IMR-90 (cell line): ENCODE measurements around the gene NF1. TPM values are rescaled to one million over a fixed set of nuclear protein-coding genes. Genes with fewer than 3 reads are reported as not detected.

Experiments used
- ATAC-seq: fragments of 200-7000 bp; cut with Tn5 transposase; 2 replicates; pipeline ENCODE4 v1.9.1; 2020; ENCODE audit warnings: low read depth, mild to moderate bottlenecking, moderate library complexity
- Bru-seq: library from RNA; stranded (reverse); fragments of 400-500 nt; gene quantifications from one replicate; lab custom pipeline; 2021; lab: Mats Ljungman, UMichigan
- BruChase-seq, 2 experiments: library from RNA; stranded (reverse); fragments of 400-500 nt; gene quantifications; one replicate each; lab custom pipeline; 2021; lab: Mats Ljungman, UMichigan
- BruUV-seq: library from RNA; stranded (reverse); fragments of 400-500 nt; replicated peaks from 2 replicates; lab custom pipeline; 2021; lab: Mats Ljungman, UMichigan
- CTCF ChIA-PET: fragments of 300-600 bp; formaldehyde crosslinking; extraction: SDS; loops from one replicate; lab custom pipeline; 2021; ENCODE audit warnings: antibody characterized with exemption; lab: Yijun Ruan, JAX
- POLR2A ChIA-PET: fragments of 300-600 bp; sonication (Branson Sonifier 250); formaldehyde crosslinking; loops from one replicate; lab custom pipeline; 2022; ENCODE audit warnings: antibody characterized with exemption; ENCODE audit not compliant: unreplicated experiment; lab: Charles Lee
- DNase-seq: peaks from one replicate; pipeline ENCODE4 v3.0.0; 2013
- H2AFZ ChIP-seq: replicated peaks from 2 replicates; pipeline ENCODE3; 2013; ENCODE audit warnings: low read length, mild to moderate bottlenecking; ENCODE audit not compliant: poor library complexity
- H2AK5ac ChIP-seq: 2 replicates; pipeline ENCODE4 v1.6.1; 2013; ENCODE audit warnings: low read depth, low read length, inconsistent platforms
- H2AK9ac ChIP-seq: replicated peaks from 2 replicates; pipeline ENCODE3; 2013; ENCODE audit warnings: mild to moderate bottlenecking, low read depth, low read length, moderate library complexity; ENCODE audit not compliant: poor library complexity
- H2BK120ac ChIP-seq: 2 replicates; pipeline ENCODE4 v1.6.1; 2013; ENCODE audit warnings: low read depth, low read length, inconsistent platforms
- H2BK15ac ChIP-seq: 3 replicates; pipeline ENCODE4 v1.6.1; 2013; ENCODE audit warnings: low read depth, low read length, inconsistent platforms
- H2BK20ac ChIP-seq: 2 replicates; pipeline ENCODE4 v1.6.1; 2013; ENCODE audit warnings: low read depth, mild to moderate bottlenecking, inconsistent platforms, low read length, moderate library complexity
- H2BK5ac ChIP-seq: 2 replicates; pipeline ENCODE4 v1.6.1; 2013; ENCODE audit warnings: mild to moderate bottlenecking, low read depth, low read length, inconsistent platforms; ENCODE audit not compliant: poor library complexity, severe bottlenecking
- H3K14ac ChIP-seq: replicated peaks from 2 replicates; pipeline ENCODE4 v1.6.1; 2013; ENCODE audit warnings: low read depth, low read length, inconsistent platforms
- H3K18ac ChIP-seq: 2 replicates; pipeline ENCODE4 v1.6.1; 2013; ENCODE audit warnings: low read depth, low read length, control low read depth
- H3K23ac ChIP-seq: 2 replicates; pipeline ENCODE4 v1.6.1; 2013; ENCODE audit warnings: low read depth, low read length, inconsistent platforms
- H3K27ac ChIP-seq: 2 replicates; pipeline ENCODE4 v1.5.1; 2013; ENCODE audit warnings: mild to moderate bottlenecking, control low read depth, low read length; ENCODE audit not compliant: insufficient read depth
- H3K27me3 ChIP-seq: 2 replicates; pipeline ENCODE4 v1.6.1; 2013; ENCODE audit warnings: low read length; ENCODE audit not compliant: control insufficient read depth, insufficient read depth
- H3K36me3 ChIP-seq: 2 replicates; pipeline ENCODE4 v1.6.1; 2013; ENCODE audit warnings: low read length, mixed read lengths; ENCODE audit not compliant: control insufficient read depth, insufficient read depth
- H3K4ac ChIP-seq: 2 replicates; pipeline ENCODE4 v1.6.1; 2013; ENCODE audit warnings: low read depth, low read length, inconsistent platforms
- H3K4me1 ChIP-seq: 2 replicates; pipeline ENCODE4 v1.6.1; 2013; ENCODE audit warnings: low read length, mixed read lengths; ENCODE audit not compliant: control insufficient read depth, insufficient read depth
- H3K4me2 ChIP-seq: 2 replicates; pipeline ENCODE4 v1.6.1; 2013; ENCODE audit warnings: low read depth, mild to moderate bottlenecking, control low read depth, low read length, moderate library complexity
- H3K4me3 ChIP-seq: 2 replicates; pipeline ENCODE4 v1.5.1; 2013; ENCODE audit warnings: low read depth, mild to moderate bottlenecking, control low read depth, low read length, moderate library complexity; ENCODE audit not compliant: insufficient read depth
- H3K56ac ChIP-seq: 2 replicates; pipeline ENCODE4 v1.6.1; 2013; ENCODE audit warnings: low read length, inconsistent platforms; ENCODE audit not compliant: insufficient read depth; ENCODE audit errors: extremely low read depth
- H3K79me1 ChIP-seq, 2 experiments: 2 replicates each; pipeline ENCODE4 v1.6.1; 2013; ENCODE audit warnings: low read length in 2 of 2, inconsistent platforms in 1 of 2, low read depth in 1 of 2
- H3K9ac ChIP-seq: 2 replicates; pipeline ENCODE4 v1.6.1; 2013; ENCODE audit warnings: low read depth, low read length, control low read depth
- H3K9me1 ChIP-seq: 2 replicates; pipeline ENCODE4 v1.6.1; 2013; ENCODE audit warnings: low read length, inconsistent platforms; ENCODE audit not compliant: insufficient read depth
- H3K9me3 ChIP-seq: 2 replicates; pipeline ENCODE4 v1.6.1; 2013; ENCODE audit warnings: low read length; ENCODE audit not compliant: control insufficient read depth, insufficient read depth
- H4K20me1 ChIP-seq: 2 replicates; pipeline ENCODE4 v1.6.1; 2013; ENCODE audit warnings: low read length, inconsistent platforms; ENCODE audit not compliant: insufficient read depth
- H4K5ac ChIP-seq: 2 replicates; pipeline ENCODE4 v1.6.1; 2013; ENCODE audit warnings: mild to moderate bottlenecking, low read depth, low read length, control low read depth
- H4K8ac ChIP-seq, 2 experiments: 2 replicates each; pipeline ENCODE4 v1.6.1; 2013; ENCODE audit warnings: low read depth in 2 of 2, low read length in 2 of 2, control low read depth in 1 of 2, inconsistent platforms in 1 of 2
- H4K91ac ChIP-seq: 2 replicates; pipeline ENCODE4 v1.6.1; 2013; ENCODE audit warnings: low read depth, low read length, inconsistent platforms; ENCODE audit not compliant: insufficient read depth
- BHLHE40 ChIP-seq: fragments of 150-350 bp; IDR thresholded peaks from 2 replicates; pipeline ENCODE4 v1.6.1; 2016; ENCODE audit warnings: mild to moderate bottlenecking, low read depth, low read length
- CEBPB ChIP-seq: IDR thresholded peaks from 2 replicates; pipeline ENCODE4 v1.6.1; 2012; ENCODE audit warnings: low read depth, low read length, improper control_type of control experiment
- CHD1 ChIP-seq: IDR thresholded peaks from 2 replicates; pipeline ENCODE4 v1.6.1; 2012; ENCODE audit warnings: low read depth, low read length, improper control_type of control experiment
- FOS ChIP-seq: fragments of 150-350 bp; IDR thresholded peaks from 2 replicates; pipeline ENCODE4 v1.6.1; 2016; ENCODE audit warnings: low read depth, low read length
- MAFK ChIP-seq: IDR thresholded peaks from 2 replicates; pipeline ENCODE4 v1.6.1; 2012; ENCODE audit warnings: low read depth, low read length, improper control_type of control experiment
- MAZ ChIP-seq: IDR thresholded peaks from 2 replicates; pipeline ENCODE4 v1.6.1; 2012; ENCODE audit warnings: low read depth, mild to moderate bottlenecking, low read length, improper control_type of control experiment, moderate library complexity, borderline replicate concordance
- NFE2L2 ChIP-seq: fragments of 150-350 bp; IDR thresholded peaks from 2 replicates; pipeline ENCODE4 v1.6.1; 2016; ENCODE audit warnings: low read depth, mild to moderate bottlenecking, low read length
- POLR2A ChIP-seq: IDR thresholded peaks from 2 replicates; pipeline ENCODE4 v1.6.1; 2012; ENCODE audit warnings: mild to moderate bottlenecking, low read depth, low read length
- RAD21 ChIP-seq: IDR thresholded peaks from 2 replicates; pipeline ENCODE4 v1.6.1; 2012; ENCODE audit warnings: low read length, improper control_type of control experiment
- RCOR1 ChIP-seq: IDR thresholded peaks from 2 replicates; pipeline ENCODE4 v1.6.1; 2012; ENCODE audit warnings: mild to moderate bottlenecking, low read length, improper control_type of control experiment; ENCODE audit not compliant: insufficient replicate concordance
- RFX5 ChIP-seq: IDR thresholded peaks from 2 replicates; pipeline ENCODE4 v1.8.0; 2012; ENCODE audit warnings: low read depth, mild to moderate bottlenecking, low read length, moderate library complexity
- SMC3 ChIP-seq: fragments of 150-350 bp; IDR thresholded peaks from 2 replicates; pipeline ENCODE4 v1.6.1; 2016; ENCODE audit warnings: low read depth, mild to moderate bottlenecking, antibody characterized with exemption, low read length, moderate library complexity
- WGBS, 2 experiments: methylation state at CpG; one replicate each; pipeline versions ENCODE4 v1.1.5 to v1.1.7; 2013; ENCODE audit warnings: missing lambda C conversion rate in 2 of 2; ENCODE audit not compliant: insufficient read length in 1 of 2; ENCODE audit errors: extremely low coverage in 2 of 2; 5-methylcytosine and 5-hydroxymethylcytosine counted together
- dilution Hi-C: fragments of 300-500 bp; cut with HindIII; formaldehyde crosslinking; loops from one replicate; pipeline ENCODE4 v1.14.3; 2018; ENCODE audit warnings: low sequenced_read_pairs; ENCODE audit not compliant: unreplicated experiment
- in situ Hi-C: fragments of 300-500 bp; cut with MboI; formaldehyde crosslinking; loops from 3 replicates; pipeline ENCODE4 v1.14.3; 2019; ENCODE audit warnings: low sequenced_read_pairs, inconsistent platforms, mixed read lengths
- intact Hi-C: fragments of 100-400 bp; cut with micrococcal nuclease; formaldehyde crosslinking; loops from 2 replicates; pipeline ENCODE4 v1.10.0; 2022
- long read RNA-seq: library from polyadenylated mRNA; unstranded; transcript quantifications from one replicate; pipeline ENCODE4 v2.0.0, GENCODE V29; 2021; ENCODE audit not compliant: unreplicated experiment
- polyA plus RNA-seq, 3 experiments: library from polyadenylated mRNA; depleted of rRNA; stranded (reverse); fragments of >200 nt; gene quantifications; 2 replicates each; pipeline ENCODE4 v1.2.3, GENCODE V29; 2012; ENCODE audit warnings: low replicate concordance in 1 of 3
- total RNA-seq: library from RNA; depleted of rRNA; stranded (reverse); fragments of >200 nt; gene quantifications from 2 replicates; pipeline ENCODE4 v1.2.3, GENCODE V29; 2012; rRNA removed
- TF ChIP-seq, protein P1 (sequence below): fragments of 150-350 bp; IDR thresholded peaks from 2 replicates; pipeline ENCODE4 v1.6.1; 2017; ENCODE audit warnings: mild to moderate bottlenecking, antibody characterized with exemption, low read length, low read depth
- TF ChIP-seq, protein P2 (sequence below): fragments of 150-350 bp; IDR thresholded peaks from 2 replicates; pipeline ENCODE4 v1.6.1; 2016; ENCODE audit warnings: low read depth, mild to moderate bottlenecking, low read length, moderate library complexity, borderline replicate concordance

Gene NF1
- 48.3 and 48.6 TPM in 2 replicates for total RNA-seq
- 16.1 and 17.9 TPM in 2 replicates for polyA plus RNA-seq (2012; rRNA removed)
- polyA plus RNA-seq (2012; cell fraction: cytosol; rRNA removed) = 4.8 and 5.0 TPM in 2 replicates
- polyA plus RNA-seq (2012; cell fraction: nucleus; rRNA removed; ENCODE audit: low replicate concordance) = 10.1 and 96.9 TPM in 2 replicates
- percentile 91 among the genes with signal in this experiment for Bru-seq, nascent RNA
- BruChase-seq, experiment 1, labeled RNA remaining after a 6-hour chase = percentile 91 among the genes with signal in this experiment
- percentile 88 among the genes with signal in this experiment for BruChase-seq, experiment 2, labeled RNA remaining after a 2-hour chase
- long read RNA-seq, partial matches to known transcripts = 5 of 11 reads
- long read RNA-seq, other reads (novel, unspliced or antisense) = 6 of 11 reads

DNA sequence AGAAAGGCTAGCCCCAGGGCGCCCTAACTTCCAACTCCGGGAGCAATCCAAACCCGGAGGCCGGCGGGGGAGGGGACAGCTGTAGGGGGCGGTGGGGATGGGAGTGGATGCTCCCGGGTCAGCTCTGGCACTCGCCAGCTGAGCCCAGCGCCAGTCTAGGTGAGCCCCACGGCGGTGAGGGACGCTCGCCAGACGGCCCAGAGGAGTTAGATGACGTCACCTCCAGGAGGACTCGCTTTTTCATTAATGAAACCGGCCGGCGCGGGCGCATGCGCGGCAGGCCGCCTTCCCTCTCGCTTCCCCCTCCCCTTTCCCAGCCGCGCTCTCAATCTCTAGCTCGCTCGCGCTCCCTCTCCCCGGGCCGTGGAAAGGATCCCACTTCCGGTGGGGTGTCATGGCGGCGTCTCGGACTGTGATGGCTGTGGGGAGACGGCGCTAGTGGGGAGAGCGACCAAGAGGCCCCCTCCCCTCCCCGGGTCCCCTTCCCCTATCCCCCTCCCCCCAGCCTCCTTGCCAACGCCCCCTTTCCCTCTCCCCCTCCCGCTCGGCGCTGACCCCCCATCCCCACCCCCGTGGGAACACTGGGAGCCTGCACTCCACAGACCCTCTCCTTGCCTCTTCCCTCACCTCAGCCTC is at the start of gene NF1:
Gene NF1, plus strand, starts transcription at position 378 of the 636 bp plus-strand sequence. CDS start 333 bp downstream, outside the sequence.
- H3K18ac ChIP-seq = peak within 1 kb of the TSS; percentile 77
- H3K56ac ChIP-seq = peak within 1 kb of the TSS; percentile 55
- peak within 1 kb of the TSS; percentile 74 for H2AFZ ChIP-seq
- peak within 1 kb of the TSS; percentile 95 for H3K27ac ChIP-seq
- no peaks in the 10 kb centered on the region for H3K9me3 ChIP-seq
- peak within 1 kb of the TSS; percentile 71 for H3K4ac ChIP-seq
- no peaks in the 10 kb centered on the region; the same call in 1 of the 2 replicates for H3K4me1 ChIP-seq
- peak within 1 kb of the TSS; percentile 47 for H3K14ac ChIP-seq
- peak within 1 kb of the TSS; percentile 56 for H2BK120ac ChIP-seq
- H3K27me3 ChIP-seq = no peaks in the 10 kb centered on the region
- BruUV-seq = no TSS peak
- H4K8ac ChIP-seq = peak within 1 kb of the TSS; percentile 36 to 78; a peak in 3 of 4 replicates
- intact Hi-C loops (loop anchor here (5.0 kb wide), 3 partner anchors 82 to 123 kb away; no protein-coding TSS in a partner anchor), dilution Hi-C loops (no loop called here), in situ Hi-C loops (no loop called here)
- H4K91ac ChIP-seq = peak within 1 kb of the TSS; percentile 75
- ChIA-PET CTCF (interaction anchor here (0.6 to 1.3 kb wide), 4 partner anchors 27 to 176 kb away, joined by 3 to 5 read pairs (median 4); no protein-coding TSS in a partner anchor), POLR2A (interaction anchor here (0.5 kb wide), 1 partner anchor 59 kb away, joined by 6 read pairs; no protein-coding TSS in a partner anchor)
- H2AK9ac ChIP-seq = peak within 1 kb of the TSS; percentile 97
- peak within 1 kb of the TSS; percentile 88 for H2AK5ac ChIP-seq
- peak within 1 kb of the TSS; percentile 97 for H3K4me2 ChIP-seq
- peak within 1 kb of the TSS; percentile 54 for H3K4me3 ChIP-seq
- H3K9me1 ChIP-seq = no peaks in the 10 kb centered on the region
- WGBS, 2 experiments = 0% methylated on average over 5 of the region's 45 CpGs; no CpG with 5 or more reads in 1 of the 2 experiments
- H3K36me3 ChIP-seq = no peaks in the 10 kb centered on the region
- H3K79me1 ChIP-seq = peaks cover 7 to 26% of the 10 kb centered on the region in 2 experiments
- H2BK5ac ChIP-seq = peak within 1 kb of the TSS; percentile 96
- peak within 1 kb of the TSS; percentile 86 for H3K9ac ChIP-seq
- H2BK15ac ChIP-seq = peak within 1 kb of the TSS; percentile 43; the same call in 1 of the 3 replicates
- H4K20me1 ChIP-seq = peaks cover 28% of the 10 kb centered on the region; the same call in 1 of the 2 replicates
- peak within 1 kb of the TSS; percentile 68 for H4K5ac ChIP-seq
- DNase-seq = peak; percentile 94
- peak; percentile 92 for ATAC-seq
- peak within 1 kb of the TSS; percentile 68 for H3K23ac ChIP-seq
- H2BK20ac ChIP-seq = peak within 1 kb of the TSS; percentile 60; the same call in 1 of the 2 replicates
- TF ChIP-seq CHD1 = no peak
- peak; percentile 16; the same call in 1 of the 2 replicates for TF ChIP-seq RAD21
- no peak for TF ChIP-seq MAFK
- no peak for TF ChIP-seq NFE2L2
- TF ChIP-seq, protein P1, sequence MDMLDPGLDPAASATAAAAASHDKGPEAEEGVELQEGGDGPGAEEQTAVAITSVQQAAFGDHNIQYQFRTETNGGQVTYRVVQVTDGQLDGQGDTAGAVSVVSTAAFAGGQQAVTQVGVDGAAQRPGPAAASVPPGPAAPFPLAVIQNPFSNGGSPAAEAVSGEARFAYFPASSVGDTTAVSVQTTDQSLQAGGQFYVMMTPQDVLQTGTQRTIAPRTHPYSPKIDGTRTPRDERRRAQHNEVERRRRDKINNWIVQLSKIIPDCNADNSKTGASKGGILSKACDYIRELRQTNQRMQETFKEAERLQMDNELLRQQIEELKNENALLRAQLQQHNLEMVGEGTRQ = no peak
- TF ChIP-seq MAZ = peak; percentile 95
- TF ChIP-seq POLR2A = peak; percentile 79
- TF ChIP-seq SMC3 = no peak; the same call in 1 of the 2 replicates
- no peak for TF ChIP-seq RCOR1
- TF ChIP-seq BHLHE40 = no peak; the same call in 1 of the 2 replicates
- TF ChIP-seq, protein P2, sequence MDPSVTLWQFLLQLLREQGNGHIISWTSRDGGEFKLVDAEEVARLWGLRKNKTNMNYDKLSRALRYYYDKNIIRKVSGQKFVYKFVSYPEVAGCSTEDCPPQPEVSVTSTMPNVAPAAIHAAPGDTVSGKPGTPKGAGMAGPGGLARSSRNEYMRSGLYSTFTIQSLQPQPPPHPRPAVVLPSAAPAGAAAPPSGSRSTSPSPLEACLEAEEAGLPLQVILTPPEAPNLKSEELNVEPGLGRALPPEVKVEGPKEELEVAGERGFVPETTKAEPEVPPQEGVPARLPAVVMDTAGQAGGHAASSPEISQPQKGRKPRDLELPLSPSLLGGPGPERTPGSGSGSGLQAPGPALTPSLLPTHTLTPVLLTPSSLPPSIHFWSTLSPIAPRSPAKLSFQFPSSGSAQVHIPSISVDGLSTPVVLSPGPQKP = no peak
- peak; percentile 38; the same call in 1 of the 2 replicates for TF ChIP-seq FOS
- no peak for TF ChIP-seq RFX5
- peak; percentile 17; the same call in 1 of the 2 replicates for TF ChIP-seq CEBPB
